Measurements from ENCODE around the gene ALDOA.
A peak's percentile ranks its signal among the peaks of the same experiment; 100 is the strongest.
"Not testable (repeated sequence)": the region's sequence is repeated elsewhere in the genome, so short reads cannot be mapped to it uniquely, and the experiment has no call there.

Gene ALDOA

DNA sequence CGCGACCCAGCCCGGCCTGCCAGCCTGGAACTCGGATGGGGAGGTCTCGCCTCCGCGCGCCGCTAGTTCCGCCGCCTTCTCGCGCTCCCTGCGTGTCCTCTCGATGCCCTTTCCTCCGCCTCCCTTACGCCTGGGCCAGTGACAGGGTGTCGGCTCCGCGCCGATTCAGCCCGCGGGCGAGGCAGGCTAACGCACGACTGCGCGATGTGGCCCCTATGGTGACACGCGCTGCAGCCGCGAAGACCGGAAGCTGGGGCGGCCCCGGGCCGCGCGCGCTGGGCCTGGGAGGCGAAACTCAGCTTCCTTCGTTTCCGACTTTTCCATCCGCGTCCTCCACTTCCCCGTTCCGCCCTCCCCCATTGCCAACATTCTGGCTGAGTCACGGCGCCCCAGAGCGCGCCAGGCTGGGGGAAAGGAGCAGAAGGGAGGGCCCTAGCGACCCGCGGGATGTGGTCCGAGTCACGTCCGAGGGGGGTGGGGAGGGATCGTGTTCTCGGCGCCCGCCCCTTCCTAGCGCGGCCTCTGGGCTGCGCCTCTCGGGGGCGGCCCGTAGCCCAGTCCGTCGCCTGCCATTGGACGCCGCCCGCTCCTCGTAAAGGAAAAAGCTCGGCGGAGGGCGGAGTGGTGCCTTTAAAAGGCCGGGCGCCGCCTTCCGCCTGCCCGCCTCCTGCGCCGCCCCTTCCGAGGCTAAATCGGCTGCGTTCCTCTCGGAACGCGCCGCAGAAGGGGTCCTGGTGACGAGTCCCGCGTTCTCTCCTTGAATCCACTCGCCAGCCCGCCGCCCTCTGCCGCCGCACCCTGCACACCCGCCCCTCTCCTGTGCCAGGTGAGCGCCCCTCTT is at the start of gene ALDOA:
ALDOA (plus strand) TSS at position 659 of the 841 bp plus-strand sequence. CDS start 1,138 bp downstream, outside the sequence.
- no peaks in the 10 kb centered on the region for H3K9me3 ChIP-seq (ENCODE audit: control insufficient read depth, insufficient read depth, low read length)
- H3K36me3 ChIP-seq (ENCODE audit: control insufficient read depth, insufficient read depth, low read length) = peaks cover 40% of the 10 kb centered on the region
- peaks cover 11% of the 10 kb centered on the region for H3K4me1 ChIP-seq (ENCODE audit: control insufficient read depth, insufficient read depth, low read length)
- H3K9ac ChIP-seq (ENCODE audit: low read depth, low read length) = peak within 1 kb of the TSS; percentile 98
- no peaks in the 10 kb centered on the region for H3K27me3 ChIP-seq (ENCODE audit: control insufficient read depth, insufficient read depth, low read length)
- H3K4me3 ChIP-seq (ENCODE audit: low read depth, low read length) = peak within 1 kb of the TSS; percentile 93

- no peaks in the 10 kb centered on the region for H3K9me3 ChIP-seq (ENCODE audit: control insufficient read depth, insufficient read depth, low read length)
- no peak overlapping the region for H3K4me3 ChIP-seq (ENCODE audit: low read depth, low read length)
- no peak overlapping the region for H3K9ac ChIP-seq (ENCODE audit: low read depth, low read length)
- no peaks in the 10 kb centered on the region for H3K4me1 ChIP-seq (ENCODE audit: control insufficient read depth, insufficient read depth, low read length)
- H3K36me3 ChIP-seq (ENCODE audit: control insufficient read depth, insufficient read depth, low read length) = no peaks in the 10 kb centered on the region
- H3K27me3 ChIP-seq (ENCODE audit: control insufficient read depth, insufficient read depth, low read length) = peaks cover 2% of the 10 kb centered on the region
These were observed 48.8 kb upstream of the ALDOA start for GRCh38 chr16:30016555-30017276.

- Histone ChIP-seq H3K36me3 (ENCODE audit: control insufficient read depth, insufficient read depth, low read length) (no peaks in the 10 kb centered on the region), H3K4me3 (ENCODE audit: low read depth, low read length) (no peak overlapping the region), H3K9me3 (ENCODE audit: control insufficient read depth, insufficient read depth, low read length) (no peaks in the 10 kb centered on the region), H3K9ac (ENCODE audit: low read depth, low read length) (no peak overlapping the region), H3K27me3 (ENCODE audit: control insufficient read depth, insufficient read depth, low read length) (peaks cover 1% of the 10 kb centered on the region), H3K4me1 (ENCODE audit: control insufficient read depth, insufficient read depth, low read length) (no peaks in the 10 kb centered on the region)
These were observed 48.3 kb upstream of the ALDOA start for GRCh38 chr16:30017277-30017656.

DNA sequence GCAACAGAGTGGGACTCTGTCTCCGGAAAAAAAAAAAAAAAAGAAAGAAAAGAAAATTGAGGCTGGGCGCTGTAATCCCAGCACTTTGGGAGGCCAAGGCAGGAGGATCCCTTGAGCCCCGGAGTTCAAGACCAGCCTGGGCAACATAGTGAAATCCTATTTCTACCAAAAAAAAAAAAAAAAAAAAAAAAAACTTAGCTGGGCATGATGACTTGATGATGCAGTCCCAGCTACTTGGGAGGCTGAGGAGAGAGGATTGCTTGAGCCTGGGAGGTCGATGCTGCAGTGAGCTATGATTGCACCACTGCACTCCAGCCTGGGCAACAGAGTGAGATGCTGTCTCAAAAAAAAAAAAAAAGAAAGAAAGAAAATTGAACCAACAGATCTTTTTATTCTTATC is 47.6 kb upstream of the ALDOA start:
- not testable (repeated sequence) for H3K9me3 ChIP-seq (ENCODE audit: control insufficient read depth, insufficient read depth, low read length); H3K36me3 ChIP-seq (ENCODE audit: control insufficient read depth, insufficient read depth, low read length); H3K27me3 ChIP-seq (ENCODE audit: control insufficient read depth, insufficient read depth, low read length); H3K4me3 ChIP-seq (ENCODE audit: low read depth, low read length); H3K9ac ChIP-seq (ENCODE audit: low read depth, low read length); H3K4me1 ChIP-seq (ENCODE audit: control insufficient read depth, insufficient read depth, low read length)

DNA sequence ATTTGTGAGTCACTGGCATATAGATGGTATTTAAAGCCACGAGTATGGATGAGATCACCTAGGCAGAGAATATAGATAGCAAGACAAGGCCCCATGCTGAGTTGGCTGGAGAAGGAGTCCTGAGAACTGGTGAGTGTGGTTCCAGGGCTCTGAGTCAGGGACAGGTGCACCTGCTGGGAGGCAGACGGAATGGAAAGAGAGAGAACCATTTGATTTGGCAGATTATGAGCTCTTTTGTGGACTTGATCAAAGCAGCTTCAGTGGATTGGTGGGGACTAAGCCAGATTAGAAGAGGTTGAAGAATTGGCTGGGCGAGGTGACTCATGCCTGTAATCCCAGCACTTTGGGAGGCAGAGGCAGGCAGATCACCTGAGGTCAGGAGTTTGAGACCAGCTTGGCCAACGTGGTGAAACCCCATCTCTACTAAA is 46.8 kb upstream of the ALDOA start:
- no peaks in the 10 kb centered on the region for H3K36me3 ChIP-seq (ENCODE audit: control insufficient read depth, insufficient read depth, low read length)
- no peaks in the 10 kb centered on the region for H3K4me1 ChIP-seq (ENCODE audit: control insufficient read depth, insufficient read depth, low read length)
- H3K9ac ChIP-seq (ENCODE audit: low read depth, low read length) = no peak overlapping the region
- no peak overlapping the region for H3K4me3 ChIP-seq (ENCODE audit: low read depth, low read length)
- H3K27me3 ChIP-seq (ENCODE audit: control insufficient read depth, insufficient read depth, low read length) = no peaks in the 10 kb centered on the region
- no peaks in the 10 kb centered on the region for H3K9me3 ChIP-seq (ENCODE audit: control insufficient read depth, insufficient read depth, low read length)

- Histone ChIP-seq H3K9ac (ENCODE audit: low read depth, low read length) (peak within 1 kb of the TSS; percentile 24), H3K4me3 (ENCODE audit: low read depth, low read length) (no peak within 1 kb of the TSS), H3K36me3 (ENCODE audit: control insufficient read depth, insufficient read depth, low read length) (peaks cover 11% of the 10 kb centered on the region), H3K27me3 (ENCODE audit: control insufficient read depth, insufficient read depth, low read length) (no peaks in the 10 kb centered on the region), H3K9me3 (ENCODE audit: control insufficient read depth, insufficient read depth, low read length) (no peaks in the 10 kb centered on the region), H3K4me1 (ENCODE audit: control insufficient read depth, insufficient read depth, low read length) (no peaks in the 10 kb centered on the region)
These were observed 42.7 kb upstream of the ALDOA start, which contains the start of gene C16orf92 for GRCh38 chr16:30022887-30023286. TSS of gene C16orf92 (plus strand) at chr16:30023198. CDS start at chr16:30023341, 143 bp downstream.

- H3K9me3 ChIP-seq (ENCODE audit: control insufficient read depth, insufficient read depth, low read length) = no peaks in the 10 kb centered on the region
- H3K9ac ChIP-seq (ENCODE audit: low read depth, low read length) = no peak overlapping the region
- peaks cover 11% of the 10 kb centered on the region for H3K36me3 ChIP-seq (ENCODE audit: control insufficient read depth, insufficient read depth, low read length)
- H3K27me3 ChIP-seq (ENCODE audit: control insufficient read depth, insufficient read depth, low read length) = no peaks in the 10 kb centered on the region
- H3K4me3 ChIP-seq (ENCODE audit: low read depth, low read length) = no peak overlapping the region
- no peaks in the 10 kb centered on the region for H3K4me1 ChIP-seq (ENCODE audit: control insufficient read depth, insufficient read depth, low read length)
These were observed 42.0 kb upstream of the ALDOA start for GRCh38 chr16:30023586-30023985.

DNA sequence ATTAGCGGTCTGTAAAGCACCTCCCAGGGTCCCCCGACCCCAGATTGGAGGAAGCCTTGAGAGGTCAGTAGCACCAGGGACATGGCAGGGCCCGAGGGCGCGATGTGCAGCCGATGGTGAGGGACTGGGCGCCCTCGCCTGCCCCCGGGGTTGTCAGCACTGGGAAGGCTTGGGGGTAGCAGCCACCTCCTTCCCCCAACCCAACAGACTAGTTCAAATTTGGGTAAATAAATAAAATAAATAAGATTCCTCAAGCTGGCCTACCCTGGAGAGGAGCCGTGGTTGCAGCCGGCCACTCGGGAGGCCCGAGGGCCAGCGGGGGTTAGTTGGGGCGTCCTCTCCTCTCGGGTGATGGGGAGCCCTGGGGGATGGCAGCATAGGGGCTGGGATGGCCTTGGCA is 41.1 kb upstream of the ALDOA start:
- Histone ChIP-seq H3K9ac (ENCODE audit: low read depth, low read length) (no peak overlapping the region), H3K4me1 (ENCODE audit: control insufficient read depth, insufficient read depth, low read length) (no peaks in the 10 kb centered on the region), H3K36me3 (ENCODE audit: control insufficient read depth, insufficient read depth, low read length) (peaks cover 11% of the 10 kb centered on the region), H3K4me3 (ENCODE audit: low read depth, low read length) (no peak overlapping the region), H3K27me3 (ENCODE audit: control insufficient read depth, insufficient read depth, low read length) (no peaks in the 10 kb centered on the region), H3K9me3 (ENCODE audit: control insufficient read depth, insufficient read depth, low read length) (no peaks in the 10 kb centered on the region)

DNA sequence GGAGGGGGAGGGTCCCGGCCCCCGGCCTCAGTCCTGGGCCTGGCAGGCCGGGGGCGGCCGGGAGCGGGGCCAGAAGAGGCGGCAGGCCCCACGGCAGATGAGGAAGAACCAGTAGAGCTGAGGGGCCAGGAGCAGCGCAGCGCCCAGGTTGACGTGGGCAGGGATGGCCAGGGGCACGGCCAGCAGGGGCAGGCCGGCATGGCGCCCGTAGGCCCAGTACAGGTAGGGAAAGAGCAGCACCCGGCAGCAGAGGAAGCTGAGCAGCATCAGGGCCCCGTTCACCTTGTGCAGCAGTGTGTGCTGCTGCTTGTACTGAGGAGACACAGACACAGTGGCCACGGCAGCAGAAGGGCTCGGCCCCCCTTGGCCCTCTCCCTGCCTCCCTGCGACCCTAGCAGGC is 40.4 kb upstream of the ALDOA start:
- Histone ChIP-seq H3K36me3 (ENCODE audit: control insufficient read depth, insufficient read depth, low read length) (peaks cover 11% of the 10 kb centered on the region), H3K4me1 (ENCODE audit: control insufficient read depth, insufficient read depth, low read length) (peaks cover 2% of the 10 kb centered on the region), H3K27me3 (ENCODE audit: control insufficient read depth, insufficient read depth, low read length) (no peaks in the 10 kb centered on the region), H3K9me3 (ENCODE audit: control insufficient read depth, insufficient read depth, low read length) (no peaks in the 10 kb centered on the region), H3K4me3 (ENCODE audit: low read depth, low read length) (no peak overlapping the region), H3K9ac (ENCODE audit: low read depth, low read length) (no peak overlapping the region)

DNA sequence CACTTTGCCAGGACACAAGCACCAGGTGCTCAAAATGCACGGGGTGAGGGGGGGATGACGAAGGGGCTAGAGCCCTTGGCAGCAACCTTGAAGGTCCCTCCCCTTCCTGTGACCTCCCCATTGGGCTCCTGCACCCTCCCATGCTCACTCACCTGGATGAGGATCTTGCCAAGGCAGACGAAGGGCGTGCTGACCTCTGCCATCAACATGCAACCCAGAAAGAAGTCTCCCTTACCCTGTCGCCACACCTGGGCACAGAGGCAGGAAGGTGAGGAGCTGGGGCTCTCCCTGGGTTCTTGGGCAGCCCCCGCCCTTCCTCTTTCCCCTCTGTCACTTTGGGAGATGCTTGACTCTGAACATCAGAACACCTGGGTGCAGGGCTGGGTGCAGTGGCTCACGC is 40.0 kb upstream of the ALDOA start:
- no peaks in the 10 kb centered on the region for H3K27me3 ChIP-seq (ENCODE audit: control insufficient read depth, insufficient read depth, low read length)
- peaks cover 11% of the 10 kb centered on the region for H3K36me3 ChIP-seq (ENCODE audit: control insufficient read depth, insufficient read depth, low read length)
- H3K9me3 ChIP-seq (ENCODE audit: control insufficient read depth, insufficient read depth, low read length) = no peaks in the 10 kb centered on the region
- peaks cover 2% of the 10 kb centered on the region for H3K4me1 ChIP-seq (ENCODE audit: control insufficient read depth, insufficient read depth, low read length)
- H3K4me3 ChIP-seq (ENCODE audit: low read depth, low read length) = no peak overlapping the region
- no peak overlapping the region for H3K9ac ChIP-seq (ENCODE audit: low read depth, low read length)

DNA sequence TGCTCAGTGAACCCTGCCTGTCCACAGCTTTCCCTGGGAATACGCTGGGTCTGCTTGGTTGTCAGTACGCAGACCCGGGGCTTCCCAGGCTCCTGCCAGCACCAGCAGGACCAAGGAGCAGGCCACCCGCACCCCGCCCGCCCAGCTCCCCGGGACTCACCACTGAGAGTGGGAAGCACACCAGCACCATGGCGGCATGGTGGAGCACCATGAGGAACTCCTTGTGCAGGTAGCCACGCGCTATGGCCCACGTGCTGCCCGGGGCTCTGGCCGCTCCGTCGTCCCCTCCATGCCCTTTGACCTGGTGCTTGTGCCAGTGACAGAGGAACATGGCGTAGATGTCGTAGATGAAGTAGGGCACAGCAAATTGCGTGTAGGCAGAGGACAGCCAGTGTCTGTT is 39.1 kb upstream of the ALDOA start:
- Histone ChIP-seq H3K36me3 (ENCODE audit: control insufficient read depth, insufficient read depth, low read length) (peaks cover 11% of the 10 kb centered on the region), H3K9me3 (ENCODE audit: control insufficient read depth, insufficient read depth, low read length) (no peaks in the 10 kb centered on the region), H3K27me3 (ENCODE audit: control insufficient read depth, insufficient read depth, low read length) (peaks cover 1% of the 10 kb centered on the region), H3K9ac (ENCODE audit: low read depth, low read length) (no peak overlapping the region), H3K4me1 (ENCODE audit: control insufficient read depth, insufficient read depth, low read length) (peaks cover 2% of the 10 kb centered on the region), H3K4me3 (ENCODE audit: low read depth, low read length) (no peak overlapping the region)
